ENCODE data around the gene CNTF. TPM values are rescaled to one million over a fixed set of nuclear protein-coding genes. Genes with fewer than 3 reads are reported as not detected.

Gene CNTF
- total RNA-seq, 1 experiment from 2014 or later: 1.6 TPM

DNA sequence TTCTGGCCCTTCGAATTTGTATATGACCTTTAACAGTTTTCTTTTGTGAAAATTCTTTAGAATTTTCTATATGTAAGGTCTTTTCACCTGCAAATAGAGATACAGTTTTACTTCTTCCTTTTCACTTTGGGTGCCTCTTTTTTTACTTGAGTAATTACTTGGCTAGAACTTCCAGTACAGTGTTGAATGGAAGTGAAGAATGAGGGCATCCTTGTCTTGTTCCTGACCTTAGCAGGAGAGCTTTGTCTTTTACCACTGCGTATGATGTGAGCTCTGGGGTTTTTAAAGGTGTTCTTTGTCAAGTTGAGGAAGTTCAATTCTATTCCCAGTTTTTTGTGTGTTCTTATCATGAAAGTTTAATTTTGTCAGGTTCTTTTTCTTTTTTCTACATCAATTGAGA is 22.0 kb upstream of the CNTF start:
- H3K4me3 Mint-ChIP-seq: no peak overlapping the region; the same call in 1 of the 2 replicates
- DNase-seq (ENCODE audit: low spot score) (no peak), ATAC-seq (peak; percentile 46)
- H3K4me1 Mint-ChIP-seq: peaks cover 47% of the 10 kb centered on the region
- POLR2A ChIA-PET: no interaction called here
- CTCF ChIA-PET: interaction anchor here (1.6 kb wide), 1 partner anchor 33 kb away, joined by 6 read pairs; no protein-coding TSS in a partner anchor
- no peaks in the 10 kb centered on the region for H3K9me3 Mint-ChIP-seq
- TF ChIP-seq NFATC4 (CRISPR knock-in tag; IDR thresholded peaks at IDR 0.05): no peak
- 0 out of 2 replicates have a peak, but pooled peaks cover 4% of the 10 kb centered on the region for H3K36me3 Mint-ChIP-seq
- no peak overlapping the region for H3K27ac Mint-ChIP-seq
- no peaks in the 10 kb centered on the region for H3K27me3 Mint-ChIP-seq (ENCODE audit: low read depth)

DNA sequence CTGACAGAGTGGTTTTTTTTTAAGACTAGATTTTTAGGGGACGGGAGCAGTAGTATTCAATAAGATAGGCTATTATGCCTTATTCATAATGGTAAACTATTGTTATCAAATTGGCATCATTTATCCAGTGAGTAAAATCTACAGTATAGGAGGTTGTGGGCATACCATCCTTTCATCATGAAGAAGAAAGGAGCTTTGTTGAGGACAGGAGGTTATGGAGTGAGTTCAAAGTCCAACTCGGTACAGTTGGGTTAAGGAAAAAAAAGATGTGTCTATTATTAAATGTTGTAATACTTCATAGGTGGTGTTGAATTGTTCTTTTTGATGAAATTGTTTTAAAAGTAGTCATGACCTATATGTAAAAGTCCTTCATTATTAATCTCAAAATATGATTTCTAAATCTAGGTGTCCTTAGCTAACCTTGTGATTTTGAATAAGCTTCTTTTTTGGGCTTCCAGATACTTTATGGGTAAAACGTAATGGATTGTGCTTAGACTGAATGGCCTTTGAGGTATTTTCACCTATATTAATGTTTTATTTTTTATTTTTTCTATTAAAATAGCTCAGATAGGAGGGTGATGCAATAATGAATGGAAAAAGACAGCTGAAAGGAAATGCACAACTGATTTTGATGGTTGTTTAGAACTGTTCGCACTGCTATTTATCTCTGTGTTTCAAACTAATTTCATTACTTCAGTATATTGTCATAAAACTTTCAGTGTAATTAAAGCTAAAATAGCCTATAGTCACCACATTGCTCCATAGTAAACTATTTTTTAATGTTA is 15.3 kb upstream of the CNTF start:
- Mint-ChIP-seq H3K4me1 (peaks cover 17% of the 10 kb centered on the region), H3K4me3 (no peak overlapping the region), H3K9me3 (no peaks in the 10 kb centered on the region), H3K36me3 (peaks cover 27% of the 10 kb centered on the region), H3K27ac (0 out of 2 replicates have a peak overlapping the region, but pooled peaks have one; percentile 22), H3K27me3 (ENCODE audit: low read depth) (no peaks in the 10 kb centered on the region)
- CTCF ChIA-PET: interaction anchor here (0.9 to 3.6 kb wide), 4 partner anchors 22 to 551 kb away, joined by 3 to 18 read pairs (median 4); no protein-coding TSS in a partner anchor
- DNase-seq (ENCODE audit: low spot score) (no peak), ATAC-seq (no peak)
- TF ChIP-seq, protein P1, sequence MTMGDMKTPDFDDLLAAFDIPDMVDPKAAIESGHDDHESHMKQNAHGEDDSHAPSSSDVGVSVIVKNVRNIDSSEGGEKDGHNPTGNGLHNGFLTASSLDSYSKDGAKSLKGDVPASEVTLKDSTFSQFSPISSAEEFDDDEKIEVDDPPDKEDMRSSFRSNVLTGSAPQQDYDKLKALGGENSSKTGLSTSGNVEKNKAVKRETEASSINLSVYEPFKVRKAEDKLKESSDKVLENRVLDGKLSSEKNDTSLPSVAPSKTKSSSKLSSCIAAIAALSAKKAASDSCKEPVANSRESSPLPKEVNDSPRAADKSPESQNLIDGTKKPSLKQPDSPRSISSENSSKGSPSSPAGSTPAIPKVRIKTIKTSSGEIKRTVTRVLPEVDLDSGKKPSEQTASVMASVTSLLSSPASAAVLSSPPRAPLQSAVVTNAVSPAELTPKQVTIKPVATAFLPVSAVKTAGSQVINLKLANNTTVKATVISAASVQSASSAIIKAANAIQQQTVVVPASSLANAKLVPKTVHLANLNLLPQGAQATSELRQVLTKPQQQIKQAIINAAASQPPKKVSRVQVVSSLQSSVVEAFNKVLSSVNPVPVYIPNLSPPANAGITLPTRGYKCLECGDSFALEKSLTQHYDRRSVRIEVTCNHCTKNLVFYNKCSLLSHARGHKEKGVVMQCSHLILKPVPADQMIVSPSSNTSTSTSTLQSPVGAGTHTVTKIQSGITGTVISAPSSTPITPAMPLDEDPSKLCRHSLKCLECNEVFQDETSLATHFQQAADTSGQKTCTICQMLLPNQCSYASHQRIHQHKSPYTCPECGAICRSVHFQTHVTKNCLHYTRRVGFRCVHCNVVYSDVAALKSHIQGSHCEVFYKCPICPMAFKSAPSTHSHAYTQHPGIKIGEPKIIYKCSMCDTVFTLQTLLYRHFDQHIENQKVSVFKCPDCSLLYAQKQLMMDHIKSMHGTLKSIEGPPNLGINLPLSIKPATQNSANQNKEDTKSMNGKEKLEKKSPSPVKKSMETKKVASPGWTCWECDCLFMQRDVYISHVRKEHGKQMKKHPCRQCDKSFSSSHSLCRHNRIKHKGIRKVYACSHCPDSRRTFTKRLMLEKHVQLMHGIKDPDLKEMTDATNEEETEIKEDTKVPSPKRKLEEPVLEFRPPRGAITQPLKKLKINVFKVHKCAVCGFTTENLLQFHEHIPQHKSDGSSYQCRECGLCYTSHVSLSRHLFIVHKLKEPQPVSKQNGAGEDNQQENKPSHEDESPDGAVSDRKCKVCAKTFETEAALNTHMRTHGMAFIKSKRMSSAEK (CRISPR knock-in tag; IDR thresholded peaks at IDR 0.05; ENCODE audit: borderline replicate concordance): no peak
- no peak for TF ChIP-seq CBFB (CRISPR knock-in tag; IDR thresholded peaks at IDR 0.05; ENCODE audit: low read depth)
- TF ChIP-seq, protein P2, sequence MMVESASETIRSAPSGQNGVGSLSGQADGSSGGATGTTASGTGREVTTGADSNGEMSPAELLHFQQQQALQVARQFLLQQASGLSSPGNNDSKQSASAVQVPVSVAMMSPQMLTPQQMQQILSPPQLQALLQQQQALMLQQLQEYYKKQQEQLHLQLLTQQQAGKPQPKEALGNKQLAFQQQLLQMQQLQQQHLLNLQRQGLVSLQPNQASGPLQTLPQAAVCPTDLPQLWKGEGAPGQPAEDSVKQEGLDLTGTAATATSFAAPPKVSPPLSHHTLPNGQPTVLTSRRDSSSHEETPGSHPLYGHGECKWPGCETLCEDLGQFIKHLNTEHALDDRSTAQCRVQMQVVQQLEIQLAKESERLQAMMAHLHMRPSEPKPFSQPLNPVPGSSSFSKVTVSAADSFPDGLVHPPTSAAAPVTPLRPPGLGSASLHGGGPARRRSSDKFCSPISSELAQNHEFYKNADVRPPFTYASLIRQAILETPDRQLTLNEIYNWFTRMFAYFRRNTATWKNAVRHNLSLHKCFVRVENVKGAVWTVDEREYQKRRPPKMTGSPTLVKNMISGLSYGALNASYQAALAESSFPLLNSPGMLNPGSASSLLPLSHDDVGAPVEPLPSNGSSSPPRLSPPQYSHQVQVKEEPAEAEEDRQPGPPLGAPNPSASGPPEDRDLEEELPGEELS (CRISPR knock-in tag; IDR thresholded peaks at IDR 0.05): no peak
- POLR2A ChIA-PET: interaction anchor here (1.0 kb wide), 1 partner anchor 179 kb away, joined by 4 read pairs; no protein-coding TSS in a partner anchor

DNA sequence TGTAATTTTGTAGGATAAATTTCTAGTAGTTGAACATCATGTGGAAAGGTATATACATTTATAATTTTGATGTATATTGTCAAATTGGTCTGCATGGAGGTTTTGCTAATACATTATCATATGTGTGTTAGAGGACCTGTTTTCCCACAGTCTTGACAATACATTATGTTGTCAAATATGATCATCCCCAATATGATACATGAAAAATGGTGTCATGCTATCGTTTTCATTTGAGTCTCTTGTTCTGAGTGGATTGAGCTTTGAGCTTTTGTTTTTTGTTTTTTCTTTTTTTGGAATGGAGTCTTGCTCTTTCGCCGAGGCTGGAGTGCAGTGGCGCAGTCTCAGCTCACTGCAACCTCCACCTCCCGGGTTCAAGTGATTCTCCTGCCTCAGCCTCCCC is 14.1 kb upstream of the CNTF start:
- no peak for ATAC-seq

DNA sequence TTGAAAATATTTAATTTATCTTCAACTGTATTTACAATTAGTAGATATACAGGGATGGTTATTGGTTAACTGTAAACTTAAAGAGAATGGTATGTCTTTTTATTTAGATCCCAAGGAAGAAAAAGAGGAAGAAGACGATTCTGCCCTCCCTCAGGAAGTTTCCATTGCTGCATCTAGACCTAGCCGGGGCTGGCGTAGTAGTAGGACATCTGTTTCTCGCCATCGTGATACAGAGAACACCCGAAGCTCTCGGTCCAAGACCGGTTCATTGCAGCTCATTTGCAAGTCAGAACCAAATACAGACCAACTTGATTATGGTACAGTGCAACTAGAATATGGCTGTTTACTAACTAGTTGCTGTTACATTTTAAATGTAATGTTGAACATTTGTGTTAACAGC is 12.7 kb upstream of the CNTF start:
- Mint-ChIP-seq H3K36me3 (peaks cover 48% of the 10 kb centered on the region), H3K9me3 (no peaks in the 10 kb centered on the region), H3K27me3 (ENCODE audit: low read depth) (no peaks in the 10 kb centered on the region), H3K4me1 (peaks cover 4% of the 10 kb centered on the region; the same call in 1 of the 2 replicates), H3K4me3 (no peak overlapping the region), H3K27ac (no peak overlapping the region)
- ChIA-PET POLR2A (no interaction called here), CTCF (no interaction called here)
- TF ChIP-seq SMAD3 (CRISPR knock-in tag; IDR thresholded peaks at IDR 0.05; ENCODE audit: borderline replicate concordance): no peak
- TF ChIP-seq, protein P3, sequence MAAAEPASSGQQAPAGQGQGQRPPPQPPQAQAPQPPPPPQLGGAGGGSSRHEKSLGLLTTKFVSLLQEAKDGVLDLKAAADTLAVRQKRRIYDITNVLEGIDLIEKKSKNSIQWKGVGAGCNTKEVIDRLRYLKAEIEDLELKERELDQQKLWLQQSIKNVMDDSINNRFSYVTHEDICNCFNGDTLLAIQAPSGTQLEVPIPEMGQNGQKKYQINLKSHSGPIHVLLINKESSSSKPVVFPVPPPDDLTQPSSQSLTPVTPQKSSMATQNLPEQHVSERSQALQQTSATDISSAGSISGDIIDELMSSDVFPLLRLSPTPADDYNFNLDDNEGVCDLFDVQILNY (CRISPR knock-in tag; IDR thresholded peaks at IDR 0.05): no peak
- ATAC-seq (no peak), DNase-seq (ENCODE audit: low spot score) (no peak)

More for the DNA sequence above, 14.1 kb upstream of the CNTF start:
- no peak for DNase-seq (ENCODE audit: low spot score)
- ChIA-PET POLR2A (no interaction called here), CTCF (interaction anchor here (1.3 kb wide), 1 partner anchor 21 kb away, joined by 4 read pairs; no protein-coding TSS in a partner anchor)
- no peak overlapping the region for H3K27ac Mint-ChIP-seq
- H3K36me3 Mint-ChIP-seq: peaks cover 34% of the 10 kb centered on the region
- H3K9me3 Mint-ChIP-seq: no peaks in the 10 kb centered on the region
- H3K4me3 Mint-ChIP-seq: no peak overlapping the region
- TF ChIP-seq GRHL2 (CRISPR knock-in tag; IDR thresholded peaks at IDR 0.05; ENCODE audit: insufficient replicate concordance, severe bottlenecking): no peak
- no peak for TF ChIP-seq CREM (CRISPR knock-in tag; IDR thresholded peaks at IDR 0.05)
- peaks cover 11% of the 10 kb centered on the region for H3K4me1 Mint-ChIP-seq
- no peaks in the 10 kb centered on the region for H3K27me3 Mint-ChIP-seq (ENCODE audit: low read depth)
